ENCODE data around the gene GSC.
"Not testable (repeated sequence)": the region's sequence is repeated elsewhere in the genome, so short reads cannot be mapped to it uniquely, and the experiment has no call there.

GSC gene

DNA sequence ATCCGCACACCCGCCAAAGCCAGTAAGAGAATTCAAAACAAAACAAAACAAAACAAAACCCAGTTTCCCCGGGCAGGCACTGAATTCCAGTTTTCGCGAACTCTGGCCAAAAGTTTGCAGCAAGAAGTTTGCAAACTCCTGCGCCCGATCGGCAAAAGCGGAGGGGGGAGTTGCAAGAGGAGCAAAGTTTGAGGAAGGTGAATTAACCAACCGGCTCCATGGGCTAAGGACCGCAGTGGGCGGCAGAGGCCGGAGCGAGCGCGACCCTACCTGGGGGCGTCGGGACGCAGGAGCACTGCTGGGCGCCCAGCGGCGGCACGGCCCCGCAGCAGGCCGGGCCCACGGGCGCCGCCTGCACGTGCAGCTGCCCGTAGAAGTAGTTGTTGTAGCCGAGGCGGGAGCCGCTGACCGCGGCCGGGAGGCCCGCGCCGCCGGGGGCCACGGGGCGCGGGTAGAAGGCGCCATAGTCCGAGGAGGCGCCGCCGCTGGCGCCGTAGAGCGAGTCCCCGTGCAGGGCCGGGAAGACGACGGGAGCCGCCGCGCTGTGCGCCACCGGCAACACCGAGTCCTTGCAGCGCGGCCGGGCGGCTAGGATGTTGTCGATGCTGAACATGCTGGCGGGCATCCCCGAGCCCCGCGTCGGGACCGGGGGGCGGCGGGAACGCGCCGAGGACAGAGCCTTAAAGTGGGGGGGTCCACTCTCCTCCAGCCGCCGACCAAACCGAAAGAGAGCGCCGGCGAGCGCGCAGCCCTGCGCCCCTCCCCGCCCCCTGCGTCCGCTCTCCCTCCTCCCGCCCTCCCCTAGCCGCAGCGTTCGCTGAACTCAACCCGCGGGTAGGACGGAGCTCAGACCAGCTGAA lies at the start of gene GSC:
Gene GSC, minus strand, starts transcription at position 723 of the 860 bp plus-strand sequence. Its CDS starts 98 bp downstream, at position 625.
- DNase-seq = peak; percentile 38

DNA sequence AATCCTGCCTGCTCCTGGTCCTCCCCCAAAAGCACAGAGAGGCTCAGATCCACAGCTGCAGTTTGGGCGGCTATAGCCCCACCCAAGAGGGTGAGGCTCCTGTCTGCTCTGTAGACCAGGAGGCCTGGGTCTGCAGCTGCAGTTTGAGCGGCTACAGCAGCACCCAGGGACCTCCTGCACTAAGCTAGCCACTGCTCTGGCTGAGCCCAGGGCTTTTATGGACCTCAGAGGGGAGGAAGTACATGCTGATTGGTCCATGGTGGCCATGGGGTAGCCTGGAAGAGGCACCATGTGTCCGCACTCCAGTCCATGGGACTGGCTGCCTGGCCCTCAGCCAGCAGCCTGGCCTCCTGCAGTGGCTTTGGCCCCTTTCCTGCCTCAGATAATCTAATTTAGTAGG lies 49.6 kb upstream of the GSC start:
- DNase-seq = no peak

DNA sequence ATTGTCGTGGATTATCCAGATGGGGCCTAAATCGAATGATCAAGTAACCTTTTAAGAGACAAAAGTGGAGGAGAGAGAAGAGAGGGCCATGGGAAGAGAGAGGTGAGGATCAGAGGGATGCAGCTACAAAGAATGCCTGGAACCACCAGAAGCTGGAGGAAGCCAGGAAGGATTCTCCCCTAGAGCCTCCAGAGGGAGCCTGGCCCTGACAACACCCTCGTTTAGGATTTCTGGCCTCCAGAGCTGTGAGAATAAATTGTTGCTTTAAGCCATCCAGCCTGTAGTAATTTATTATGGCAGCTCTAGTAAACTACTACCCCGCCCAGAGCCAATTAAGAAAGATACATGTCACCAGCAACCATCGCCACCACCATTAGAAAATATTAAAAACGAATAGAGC lies 46.2 kb upstream of the GSC start:
- no peak for DNase-seq

DNA sequence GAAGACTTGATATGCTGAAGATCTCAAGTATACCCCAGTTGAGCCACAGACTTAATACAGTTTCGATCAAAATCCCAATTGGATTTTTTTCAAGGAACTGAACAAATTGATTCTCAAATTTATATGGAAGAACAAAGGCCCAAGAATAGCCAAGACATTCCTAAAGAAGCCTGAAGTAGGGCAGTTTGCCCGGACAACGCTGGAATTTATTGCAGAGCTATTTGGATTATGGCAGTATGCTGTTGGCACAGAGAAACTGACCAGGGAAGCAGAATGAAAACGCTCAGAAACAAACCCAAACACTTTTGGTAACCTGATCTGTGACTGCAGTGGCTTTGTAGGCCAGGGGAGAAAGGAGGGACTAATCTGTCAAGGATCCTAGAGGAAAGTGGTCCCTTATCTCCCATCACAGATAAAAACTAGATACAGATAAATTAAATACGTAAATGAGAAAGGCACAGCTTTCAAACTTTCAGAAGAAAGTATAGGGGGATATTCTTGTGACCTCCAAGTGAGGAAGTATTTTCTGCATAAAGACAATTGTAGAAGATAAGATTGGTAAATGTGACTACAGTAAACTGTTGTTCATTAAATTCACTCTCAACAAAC lies 35.9 kb upstream of the GSC start:
- DNase-seq = no peak

DNA sequence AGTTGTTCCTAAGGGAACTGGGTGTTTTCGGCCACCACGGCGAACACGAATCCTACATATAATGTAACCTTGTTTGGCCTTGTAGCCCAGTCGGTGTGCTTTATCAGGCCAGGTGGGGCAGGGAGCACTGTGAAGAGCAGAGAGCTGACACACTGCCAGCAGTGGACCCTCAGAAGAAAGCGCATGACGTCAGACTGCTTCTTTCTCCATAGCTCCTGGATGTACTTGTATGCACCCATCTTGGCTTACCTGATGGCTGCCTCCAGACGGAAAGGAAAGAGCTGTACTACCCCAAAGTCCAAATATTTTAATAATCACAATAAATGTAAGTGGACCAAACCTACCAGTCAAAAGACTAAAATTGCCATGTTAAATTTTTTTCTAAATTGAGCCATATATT lies 31.3 kb upstream of the GSC start:
- no peak for DNase-seq

DNA sequence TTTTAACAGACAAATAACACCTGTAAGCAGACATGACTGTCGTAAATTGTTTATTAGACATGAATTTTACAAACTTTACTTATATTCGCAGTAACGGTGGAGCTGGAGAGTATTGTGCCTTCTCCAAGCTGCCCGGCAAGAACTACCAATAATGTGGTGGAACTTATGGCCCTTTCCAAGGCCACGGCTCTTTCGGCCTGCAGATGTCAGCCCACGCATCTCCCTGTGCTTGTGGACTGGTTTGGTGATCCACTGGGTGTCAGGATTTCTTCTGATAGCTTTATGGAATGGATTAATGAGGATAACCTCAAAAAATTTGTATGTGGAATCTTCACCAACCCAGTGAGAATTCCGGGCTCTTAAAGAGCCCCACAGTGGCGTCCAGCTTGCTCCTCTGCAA lies 30.9 kb upstream of the GSC start:
- not testable (repeated sequence) for DNase-seq

DNA sequence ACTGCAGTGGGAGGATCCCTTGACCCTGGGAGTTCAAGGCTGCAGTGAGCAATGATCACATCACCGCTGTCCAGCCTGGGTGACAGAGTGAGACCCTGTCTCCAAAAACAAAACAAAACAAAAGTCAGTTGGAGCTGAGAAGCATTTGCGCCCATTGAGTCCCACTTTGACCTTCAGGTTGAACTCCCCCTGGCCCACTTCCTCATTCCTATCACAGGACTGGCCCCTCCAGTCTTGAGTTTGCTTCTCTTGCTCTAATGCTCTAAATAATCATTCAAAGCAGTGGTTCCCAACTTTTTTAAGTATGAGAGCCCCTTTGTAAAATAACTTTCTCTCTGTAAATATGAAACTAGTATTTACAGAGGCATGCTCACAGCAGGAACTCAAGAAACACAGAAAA lies 28.0 kb upstream of the GSC start:
- no peak for DNase-seq

DNA sequence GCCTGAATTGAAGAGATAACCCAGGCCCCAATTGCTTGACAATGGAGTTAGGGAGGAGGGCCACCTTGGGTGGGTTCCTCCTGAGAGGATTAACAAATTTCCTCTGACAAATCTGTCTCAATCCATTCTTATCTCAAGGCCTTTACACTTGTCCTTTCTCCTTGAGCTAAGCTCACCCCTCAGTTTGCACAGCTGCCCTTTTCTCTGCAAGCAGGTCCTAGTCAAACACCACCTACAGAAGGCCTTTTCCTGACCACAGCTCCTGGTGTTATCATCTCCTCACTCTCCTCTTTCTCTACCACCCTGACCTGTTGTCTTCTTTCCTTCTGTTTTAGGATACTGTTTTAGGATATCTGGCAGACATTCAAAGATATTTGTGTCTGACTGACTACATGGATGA lies 26.4 kb upstream of the GSC start:
- DNase-seq = no peak

DNA sequence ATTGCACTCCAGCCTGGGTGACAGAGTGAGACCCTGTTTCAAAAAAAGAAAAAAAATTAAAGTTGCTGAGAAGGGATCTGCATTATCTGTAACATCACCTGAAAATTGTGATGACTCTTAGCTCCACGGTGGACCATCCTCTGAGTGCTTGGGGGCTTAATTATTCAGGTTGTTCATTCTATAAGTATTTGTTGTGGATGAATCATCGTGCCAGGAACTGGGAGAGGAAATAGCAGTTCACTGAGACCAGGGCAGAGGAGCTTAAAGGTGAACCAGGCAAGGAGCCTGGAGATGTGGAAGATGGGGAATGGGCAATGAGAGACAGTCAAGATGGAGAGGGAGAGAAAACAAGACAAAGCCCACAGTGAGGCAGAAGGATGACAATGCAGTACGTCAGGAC lies 25.5 kb upstream of the GSC start:
- peak; percentile 23 for DNase-seq

DNA sequence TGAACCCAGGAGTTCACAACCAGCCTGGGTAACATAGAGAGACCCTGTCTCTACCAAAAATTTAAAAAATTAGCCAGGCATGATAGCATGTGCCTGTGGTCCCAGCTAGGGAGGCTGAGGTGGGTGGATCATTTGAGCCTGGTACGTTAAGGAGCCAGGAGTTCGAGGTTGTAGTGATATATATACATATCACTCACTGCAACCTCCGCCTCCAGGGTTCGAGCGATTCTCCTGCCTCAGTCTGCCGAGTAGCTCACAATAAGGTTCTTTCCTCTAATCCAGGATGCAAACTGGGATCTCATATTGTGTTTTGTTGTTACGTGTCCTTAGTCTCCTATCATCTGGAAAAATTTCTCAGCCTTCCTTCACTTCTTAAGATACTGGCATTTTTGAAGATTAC lies 24.0 kb upstream of the GSC start:
- no peak for DNase-seq

DNA sequence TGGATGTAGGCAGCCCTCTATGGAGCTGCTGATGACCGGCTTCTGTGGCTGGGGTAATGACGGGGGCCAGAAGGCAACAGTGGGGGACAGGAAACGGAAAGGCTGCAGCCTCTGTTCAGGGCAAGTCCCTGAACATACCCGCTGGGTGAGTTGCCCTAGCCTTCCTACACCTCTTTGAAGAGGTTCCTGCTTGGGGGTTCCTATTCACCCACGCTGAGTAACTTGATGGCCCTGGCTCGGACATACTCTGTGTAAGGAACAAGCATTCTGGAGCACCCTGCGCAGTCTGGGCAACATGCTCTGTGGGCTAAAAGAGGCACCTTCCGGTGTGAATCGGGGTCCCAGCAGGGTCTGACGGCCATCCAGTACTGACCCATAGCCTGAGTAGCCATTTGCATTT lies 17.7 kb upstream of the GSC start:
- DNase-seq = no peak

DNA sequence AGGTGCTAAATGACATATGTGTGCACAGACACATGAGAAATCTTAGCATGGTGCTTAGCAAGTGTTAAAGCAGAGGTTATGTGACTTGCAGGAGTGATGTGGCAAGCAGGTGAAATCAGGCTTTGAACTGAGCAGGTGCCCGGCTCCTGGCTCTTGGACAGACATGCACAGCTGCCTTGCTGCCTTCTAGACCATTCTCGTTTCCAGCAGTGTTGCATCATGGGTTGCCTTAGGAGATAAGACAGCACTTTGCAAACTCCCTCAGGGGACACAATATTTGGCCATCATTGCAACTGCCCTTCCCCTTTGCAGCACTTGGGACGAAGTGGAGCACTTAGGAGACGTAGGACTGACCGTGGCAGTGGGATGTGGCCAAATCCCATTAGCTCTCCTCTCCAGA lies 17.2 kb upstream of the GSC start:
- no peak for DNase-seq

DNA sequence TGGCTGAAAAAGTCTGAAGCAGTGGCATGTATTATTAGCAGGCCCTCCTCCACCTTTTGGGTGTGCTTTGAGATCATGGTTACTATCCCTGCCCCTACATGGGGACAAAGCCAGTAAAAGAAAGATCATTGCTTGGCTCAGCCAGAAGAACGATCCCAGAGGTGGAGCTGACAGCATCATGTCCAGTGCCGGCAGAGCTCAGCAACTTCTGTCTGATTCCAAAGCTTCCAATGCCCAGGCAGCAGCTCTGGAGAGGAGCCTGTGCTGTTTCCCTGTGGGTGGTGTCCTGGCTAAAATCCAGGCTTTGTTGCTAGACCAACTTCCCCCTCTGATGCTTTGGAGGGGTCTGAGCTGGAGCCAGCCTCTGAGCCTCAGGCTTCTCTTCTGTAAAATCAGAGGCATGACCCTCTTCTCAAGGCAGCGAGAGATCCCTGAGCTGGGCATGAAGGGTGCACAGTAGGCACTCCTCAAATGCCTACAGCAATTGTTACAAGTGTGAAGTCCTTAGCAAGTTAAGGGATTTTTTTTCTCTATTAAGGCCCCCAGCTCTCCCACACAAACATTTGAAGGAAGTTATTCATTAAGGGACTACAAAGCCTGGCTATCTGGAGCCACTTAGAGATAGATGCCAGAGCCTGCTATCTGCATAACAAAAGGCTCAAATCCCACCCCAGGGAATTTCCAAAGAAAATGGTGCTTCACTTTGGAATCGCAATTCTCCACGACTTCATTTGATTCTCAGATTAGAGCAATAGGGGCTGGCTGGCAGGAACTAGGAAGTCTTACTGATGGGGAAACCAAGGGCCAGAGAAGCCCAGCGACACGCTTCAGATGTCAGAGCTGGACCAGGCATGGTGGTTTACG lies 10.9 kb upstream of the GSC start:
- no peak for DNase-seq

DNA sequence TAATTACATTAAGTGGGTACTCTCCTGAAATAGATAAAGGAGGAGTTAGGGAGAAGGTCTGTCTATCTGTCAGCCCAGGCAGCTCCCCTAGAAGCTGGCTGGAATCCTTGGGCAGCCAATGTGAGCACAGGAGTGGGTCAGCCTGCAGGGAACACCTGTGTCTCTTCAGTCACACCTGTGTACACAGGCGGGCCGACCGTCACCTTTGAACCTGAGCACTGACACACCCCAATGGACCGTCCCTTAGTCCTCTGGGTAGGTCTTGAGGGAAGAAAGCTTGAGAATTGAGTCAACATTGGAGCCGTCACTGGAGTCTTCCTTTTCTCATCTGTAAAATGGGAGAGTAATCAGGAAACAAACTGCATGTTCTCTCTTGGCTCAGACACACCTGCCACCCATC lies 9.8 kb upstream of the GSC start:
- no peak for DNase-seq

DNA sequence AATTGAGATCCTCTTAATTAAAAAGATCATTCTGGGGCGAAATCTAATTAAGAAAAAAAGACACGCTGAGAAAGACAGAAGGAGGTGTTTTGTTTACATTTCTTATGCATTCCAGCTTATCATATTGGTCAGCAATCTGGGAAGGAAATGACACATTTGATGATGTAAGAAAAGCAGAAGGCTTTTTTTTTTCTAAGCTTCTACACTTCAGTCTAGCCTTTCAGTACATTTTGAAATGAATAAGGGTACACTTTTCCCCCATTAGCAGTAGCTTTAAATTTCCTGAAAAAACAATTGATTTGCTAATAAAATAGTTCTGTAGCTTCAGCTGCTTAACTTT lies 5.9 kb upstream of the GSC start:
- DNase-seq = peak; percentile 29

DNA sequence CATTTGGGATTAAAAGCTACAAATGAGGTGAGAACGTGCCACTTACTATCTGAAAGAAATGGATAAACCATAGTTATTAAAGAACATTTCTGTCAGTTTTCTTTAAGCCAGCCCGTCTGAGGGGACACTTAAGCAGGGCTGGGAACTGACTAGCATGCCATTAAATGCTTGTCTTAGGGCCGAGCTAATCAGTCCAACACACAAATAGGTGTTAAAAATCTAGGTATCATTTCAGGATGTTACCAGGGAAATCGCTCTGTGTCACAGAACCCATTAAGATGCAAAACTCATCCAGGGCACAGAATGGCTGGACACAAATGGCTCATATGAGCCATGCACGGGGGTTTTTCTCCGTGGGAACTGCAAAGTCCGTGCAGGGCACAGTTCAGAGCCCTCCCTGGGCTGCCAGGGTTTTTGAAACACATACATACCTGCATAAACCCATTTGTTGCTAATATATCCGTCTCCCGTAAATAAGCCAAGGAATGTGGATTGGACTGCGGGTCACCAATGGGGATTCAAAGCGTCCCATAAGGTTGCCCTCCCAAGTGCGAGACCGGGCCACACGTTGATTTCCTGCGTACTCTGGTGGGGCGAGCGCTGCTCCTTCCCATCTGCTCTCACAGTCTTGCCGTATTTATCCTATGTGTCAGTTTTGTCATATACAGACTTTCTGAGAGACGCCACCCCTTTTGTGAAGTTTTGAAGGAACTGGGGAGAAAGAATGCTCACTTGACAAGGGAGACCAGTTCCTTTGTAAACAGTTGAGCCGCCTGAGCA lies 5.4 kb upstream of the GSC start:
- DNase-seq = peak; percentile 22

DNA sequence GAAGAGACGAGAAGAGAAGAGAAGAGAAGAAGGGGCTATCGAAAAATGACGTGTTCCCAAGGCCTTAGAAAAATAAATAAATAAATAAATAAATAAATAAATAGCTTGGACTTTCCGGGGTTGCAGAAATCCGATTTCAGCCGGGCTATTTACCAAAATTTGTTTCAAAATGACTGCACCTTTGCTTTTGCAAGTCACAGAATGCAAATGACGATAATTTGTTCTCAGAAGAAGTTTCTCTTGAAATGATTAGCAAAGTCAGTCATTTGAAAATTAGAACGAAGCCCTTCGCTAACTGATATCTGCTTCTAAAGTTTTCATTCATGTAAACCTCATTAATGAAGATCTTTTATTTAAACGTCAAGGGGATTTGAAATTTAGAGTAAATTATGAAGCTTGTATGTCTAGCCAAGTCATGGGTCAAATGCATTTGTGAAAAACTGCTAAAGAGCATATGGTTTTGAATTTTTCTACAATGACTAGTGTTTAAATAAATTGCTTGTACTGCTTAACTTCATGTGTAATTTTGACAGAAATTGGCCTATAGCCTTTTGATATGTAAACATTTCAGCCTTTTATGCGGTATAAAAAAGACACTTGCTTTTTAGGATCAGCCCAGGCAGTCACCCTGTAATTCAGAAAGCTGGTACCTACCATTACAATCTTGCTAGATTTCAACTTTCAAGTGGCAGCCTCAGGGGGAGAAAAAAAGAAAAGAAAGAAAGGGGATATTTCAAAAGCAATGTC lies 4.6 kb upstream of the GSC start:
- DNase-seq = no peak

DNA sequence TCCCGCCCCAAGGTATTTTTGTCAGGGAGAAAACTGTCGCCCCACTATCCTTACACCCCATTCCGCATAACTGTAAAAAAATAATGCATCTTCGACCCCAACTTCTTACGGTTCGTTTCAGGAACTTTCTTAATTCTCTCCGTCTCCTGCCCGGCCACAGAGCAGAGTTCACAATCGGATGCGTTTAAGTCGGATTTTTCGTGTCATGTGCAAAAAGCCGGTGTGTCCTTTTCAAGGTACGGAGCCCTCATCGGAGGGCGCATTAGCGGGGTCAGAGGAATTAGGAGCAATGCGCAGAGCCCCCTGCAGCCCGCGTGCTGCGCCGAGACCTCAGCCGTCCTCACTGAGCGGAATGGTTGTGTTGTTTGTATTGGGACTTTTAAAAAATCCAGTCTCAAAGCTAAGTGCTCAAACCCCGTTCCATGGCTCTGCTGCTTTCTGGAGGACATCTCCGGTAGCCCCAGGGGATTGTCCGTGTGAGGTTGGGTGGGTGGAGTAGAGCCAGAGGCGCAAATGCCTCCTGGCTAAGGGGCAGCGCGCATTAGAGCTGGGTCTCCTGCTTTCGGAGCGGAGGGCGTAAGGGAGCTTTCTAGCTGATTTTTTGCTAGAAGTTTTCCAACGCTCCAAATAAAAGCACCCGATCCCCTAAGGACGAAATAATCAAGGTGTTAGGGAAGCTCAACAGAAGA lies 3.9 kb upstream of the GSC start:
- DNase-seq = no peak

DNA sequence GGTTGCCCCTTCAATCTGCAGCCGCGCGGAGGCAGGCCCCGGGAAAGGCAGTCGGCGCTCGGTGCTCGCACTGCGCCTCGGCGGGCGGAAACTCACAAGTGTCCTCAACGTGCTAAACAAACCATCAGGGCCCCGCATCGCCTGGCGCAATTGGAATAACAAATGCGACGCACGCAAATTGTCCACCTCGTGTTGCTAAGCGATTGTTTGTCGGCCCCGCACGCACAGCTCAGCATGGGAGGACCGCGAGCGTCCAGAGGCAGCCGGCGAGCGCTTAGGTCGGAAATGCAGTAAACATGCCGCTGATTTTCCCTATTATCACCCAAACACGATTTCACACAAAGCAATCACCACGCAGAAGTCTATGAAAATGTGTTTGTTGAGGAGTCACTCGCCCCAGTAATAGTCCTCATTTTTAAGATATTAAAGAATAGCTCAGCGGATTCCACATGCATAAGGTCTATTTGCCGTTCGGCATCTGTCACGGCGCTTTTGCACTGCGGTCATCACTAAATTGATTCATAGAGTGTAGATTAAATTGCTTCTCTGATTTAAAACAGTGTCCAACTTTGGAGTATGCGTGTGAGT lies 3.2 kb upstream of the GSC start:
- DNase-seq = no peak

DNA sequence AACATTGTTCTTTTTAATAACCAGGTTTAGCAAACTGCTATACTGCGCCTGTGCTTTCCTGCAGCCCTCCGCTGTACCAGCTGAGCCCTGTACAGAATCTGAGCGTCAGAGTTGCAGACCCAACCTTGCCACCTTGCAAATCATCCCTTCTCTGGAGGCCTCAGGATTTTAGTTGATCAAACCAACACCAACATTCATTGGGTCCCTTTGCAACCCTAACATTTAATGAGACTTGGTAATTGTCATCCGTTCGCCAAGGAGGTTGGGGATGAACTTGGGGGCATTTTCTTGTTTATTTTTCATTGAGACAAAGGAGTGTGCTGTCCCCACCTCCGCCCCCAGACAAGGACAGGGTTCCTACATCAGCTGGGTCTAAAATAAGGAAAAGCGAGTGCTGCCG lies 2.6 kb upstream of the GSC start:
- DNase-seq = no peak

DNA sequence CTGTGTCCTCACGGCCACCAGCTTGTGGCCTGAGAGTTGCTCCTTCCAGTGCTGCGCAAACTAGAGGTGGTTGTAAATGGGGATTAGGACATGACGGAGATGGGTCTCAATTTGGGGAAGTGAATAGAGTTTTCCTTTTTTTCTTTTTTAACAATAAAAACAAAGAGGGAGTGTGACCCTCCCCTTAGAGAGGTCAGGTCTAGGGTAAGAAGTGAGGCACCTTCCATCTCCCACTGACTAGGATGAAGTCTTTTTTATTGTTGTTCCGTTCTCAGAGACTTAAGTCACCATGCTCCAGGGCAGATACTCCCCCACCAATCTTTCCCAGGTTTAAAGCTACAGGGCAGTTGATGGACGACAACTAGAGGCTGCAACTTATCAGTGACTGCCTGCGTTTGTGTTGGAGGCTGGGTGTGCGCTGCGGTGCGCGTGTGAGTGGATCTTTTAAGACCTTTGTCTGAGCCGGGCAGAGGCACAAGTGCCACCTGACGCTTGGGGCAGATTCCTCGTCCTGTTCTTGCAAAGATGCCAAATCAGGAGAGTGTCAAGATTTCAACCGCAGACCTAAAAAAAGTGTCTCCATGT lies 2.1 kb upstream of the GSC start:
- no peak for DNase-seq

Data from EL (cell line).